HS-5 (cell line): ENCODE measurements around the gene ADNP.

Experiments used
- DNase-seq: peaks from one replicate; pipeline ENCODE4 v3.0.0-alpha.2; 2012; ENCODE audit warnings: low read depth

Gene ADNP

GRCh38 chr20:50848341-50848808, 82.9 kb downstream of the ADNP start:
- no peak for DNase-seq

- no peak for DNase-seq
Measured at GRCh38 chr20:50845566-50846215, 85.5 kb downstream of the ADNP start.

- DNase-seq, result peak; percentile 43
Measured at GRCh38 chr20:50844430-50845100, 86.7 kb downstream of the ADNP start.

- no peak for DNase-seq
Measured at GRCh38 chr20:50843331-50844276, 87.6 kb downstream of the ADNP start.

- no peak for DNase-seq
Measured at GRCh38 chr20:50842821-50843220, 88.4 kb downstream of the ADNP start.
